HG02884 (cell line): Measurements from ENCODE around the gene SMAD9.
A peak's percentile ranks its signal among the peaks of the same experiment; 100 is the strongest.

ENCODE experiments used
- ATAC-seq: cut with Tn5 transposase; IDR thresholded peaks from one replicate; pipeline ENCODE4 v1.9.1; 2021; ENCODE audit warnings: mild to moderate bottlenecking, moderate library complexity; ENCODE audit not compliant: unreplicated experiment

Gene SMAD9

GRCh38 chr13:36820222-36820621 lies 99.8 kb downstream of the SMAD9 start:
- ATAC-seq = peak; percentile 32

GRCh38 chr13:36819739-36820090 lies 100.3 kb downstream of the SMAD9 start:
- peak; percentile 5 for ATAC-seq

GRCh38 chr13:36818804-36819738 lies 101.0 kb downstream of the SMAD9 start, which contains the start of gene RFXAP:
Gene RFXAP (plus strand): TSS chr13:36819222. CDS start chr13:36819358, 136 bp downstream.
- ATAC-seq = peak; percentile 81

- peak; percentile 0 for ATAC-seq
Measured at GRCh38 chr13:36817996-36818803, 101.8 kb downstream of the SMAD9 start.

- ATAC-seq = no peak
Measured at GRCh38 chr13:36815062-36815461, 105.0 kb downstream of the SMAD9 start.

GRCh38 chr13:36814465-36814864 lies 105.6 kb downstream of the SMAD9 start:
- no peak for ATAC-seq

- no peak for ATAC-seq
Measured at GRCh38 chr13:36813225-36813624, 106.8 kb downstream of the SMAD9 start.

- no peak for ATAC-seq
Measured at GRCh38 chr13:36807616-36808015, 112.4 kb downstream of the SMAD9 start.

GRCh38 chr13:36806102-36806501 lies 113.9 kb downstream of the SMAD9 start:
- ATAC-seq = no peak

- no peak for ATAC-seq
Measured at GRCh38 chr13:36804588-36804987, 115.5 kb downstream of the SMAD9 start.

GRCh38 chr13:36801035-36801434 lies 119.0 kb downstream of the SMAD9 start:
- ATAC-seq = no peak

- no peak for ATAC-seq
Measured at GRCh38 chr13:36796052-36796451, 124.0 kb downstream of the SMAD9 start.

GRCh38 chr13:36795463-36795862 lies 124.6 kb downstream of the SMAD9 start:
- ATAC-seq = no peak
